Skeletal muscle satellite cell (primary cell): ENCODE measurements around the gene ATG101.

Experiments used
- H3K27me3 ChIP-seq: 2 replicates; pipeline ENCODE4 v1.7.0; 2013; ENCODE audit warnings: low read length; ENCODE audit not compliant: control insufficient read depth, insufficient read depth
- H3K36me3 ChIP-seq: 2 replicates; pipeline ENCODE4 v1.7.0; 2013; ENCODE audit warnings: mild to moderate bottlenecking, control low read depth, low read length; ENCODE audit not compliant: insufficient read depth
- H3K4me1 ChIP-seq: 2 replicates; pipeline ENCODE4 v1.7.0; 2013; ENCODE audit warnings: low read length; ENCODE audit not compliant: control insufficient read depth, insufficient read depth
- H3K4me2 ChIP-seq: 2 replicates; pipeline ENCODE4 v1.7.0; 2013; ENCODE audit warnings: mild to moderate bottlenecking, low read length
- H3K4me3 ChIP-seq: 2 replicates; pipeline ENCODE4 v1.7.0; 2013; ENCODE audit warnings: low read length
- H3K9ac ChIP-seq: 2 replicates; pipeline ENCODE4 v1.7.0; 2013; ENCODE audit warnings: mild to moderate bottlenecking, low read depth, low read length, moderate library complexity
- H3K9me3 ChIP-seq: replicated peaks from 2 replicates; pipeline ENCODE4 v1.7.0; 2013; ENCODE audit warnings: mild to moderate bottlenecking, control low read depth, low read length

ATG101 gene

GRCh38 chr12:52054231-52054832, 15.4 kb upstream of the ATG101 start:
- H3K36me3 ChIP-seq, result peaks cover 11% of the 10 kb centered on the region
- H3K4me3 ChIP-seq, result no peak overlapping the region
- H3K9me3 ChIP-seq, result no peaks in the 10 kb centered on the region
- H3K27me3 ChIP-seq, result no peaks in the 10 kb centered on the region
- no peak overlapping the region for H3K9ac ChIP-seq
- H3K4me2 ChIP-seq, result no peak overlapping the region
- peaks cover 25% of the 10 kb centered on the region for H3K4me1 ChIP-seq

GRCh38 chr12:52054833-52055730, 14.7 kb upstream of the ATG101 start:
- Histone ChIP-seq H3K9me3 (no peaks in the 10 kb centered on the region), H3K4me2 (no peak overlapping the region), H3K36me3 (peaks cover 11% of the 10 kb centered on the region), H3K4me3 (no peak overlapping the region), H3K4me1 (peaks cover 21% of the 10 kb centered on the region), H3K27me3 (no peaks in the 10 kb centered on the region), H3K9ac (no peak overlapping the region)

DNA sequence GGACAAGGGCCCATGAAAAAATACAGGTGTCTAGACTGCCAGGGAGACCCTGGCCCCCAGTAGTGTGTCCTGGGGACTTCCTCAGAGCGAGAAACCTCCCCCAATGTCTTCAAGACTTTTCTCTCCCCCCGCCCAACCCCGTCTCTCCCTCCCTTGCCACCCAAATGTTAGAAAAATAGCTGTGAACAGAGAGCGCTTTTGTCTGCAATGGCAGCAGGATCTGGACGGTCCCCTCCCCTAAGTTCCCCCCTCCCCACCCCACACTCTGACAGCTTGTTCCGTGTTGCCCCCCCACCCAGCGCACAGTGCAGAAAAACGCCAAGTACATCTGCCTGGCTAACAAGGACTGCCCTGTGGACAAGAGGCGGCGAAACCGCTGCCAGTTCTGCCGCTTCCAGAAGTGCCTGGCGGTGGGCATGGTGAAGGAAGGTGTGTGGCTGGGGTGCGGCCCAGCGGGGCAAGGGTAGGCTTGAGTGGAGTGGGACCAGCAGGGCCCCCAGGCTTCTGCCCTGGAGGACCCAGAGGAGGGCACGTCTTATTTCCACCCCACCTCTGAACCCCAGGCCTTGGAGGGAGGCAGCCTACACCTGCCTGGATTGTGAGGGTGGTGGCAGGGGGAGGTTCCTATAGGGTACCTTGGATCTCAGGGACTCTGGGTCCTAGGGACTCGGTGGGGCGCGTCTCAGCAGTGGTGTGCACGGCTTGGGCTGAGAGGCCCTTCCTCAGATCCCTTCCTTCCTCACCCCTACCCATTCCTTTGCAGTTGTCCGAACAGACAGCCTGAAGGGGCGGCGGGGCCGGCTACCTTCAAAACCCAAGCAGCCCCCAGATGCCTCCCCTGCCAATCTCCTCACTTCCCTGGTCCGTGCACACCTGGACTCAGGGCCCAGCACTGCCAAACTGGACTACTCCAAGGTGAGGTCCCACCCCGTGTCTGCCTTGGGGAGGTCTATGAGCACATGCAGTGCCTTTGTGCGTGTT, 13.8 kb upstream of the ATG101 start:
- Histone ChIP-seq H3K27me3 (no peaks in the 10 kb centered on the region), H3K36me3 (peaks cover 11% of the 10 kb centered on the region), H3K9me3 (no peaks in the 10 kb centered on the region), H3K4me2 (no peak overlapping the region), H3K4me3 (no peak overlapping the region), H3K4me1 (peaks cover 13% of the 10 kb centered on the region), H3K9ac (no peak overlapping the region)

DNA sequence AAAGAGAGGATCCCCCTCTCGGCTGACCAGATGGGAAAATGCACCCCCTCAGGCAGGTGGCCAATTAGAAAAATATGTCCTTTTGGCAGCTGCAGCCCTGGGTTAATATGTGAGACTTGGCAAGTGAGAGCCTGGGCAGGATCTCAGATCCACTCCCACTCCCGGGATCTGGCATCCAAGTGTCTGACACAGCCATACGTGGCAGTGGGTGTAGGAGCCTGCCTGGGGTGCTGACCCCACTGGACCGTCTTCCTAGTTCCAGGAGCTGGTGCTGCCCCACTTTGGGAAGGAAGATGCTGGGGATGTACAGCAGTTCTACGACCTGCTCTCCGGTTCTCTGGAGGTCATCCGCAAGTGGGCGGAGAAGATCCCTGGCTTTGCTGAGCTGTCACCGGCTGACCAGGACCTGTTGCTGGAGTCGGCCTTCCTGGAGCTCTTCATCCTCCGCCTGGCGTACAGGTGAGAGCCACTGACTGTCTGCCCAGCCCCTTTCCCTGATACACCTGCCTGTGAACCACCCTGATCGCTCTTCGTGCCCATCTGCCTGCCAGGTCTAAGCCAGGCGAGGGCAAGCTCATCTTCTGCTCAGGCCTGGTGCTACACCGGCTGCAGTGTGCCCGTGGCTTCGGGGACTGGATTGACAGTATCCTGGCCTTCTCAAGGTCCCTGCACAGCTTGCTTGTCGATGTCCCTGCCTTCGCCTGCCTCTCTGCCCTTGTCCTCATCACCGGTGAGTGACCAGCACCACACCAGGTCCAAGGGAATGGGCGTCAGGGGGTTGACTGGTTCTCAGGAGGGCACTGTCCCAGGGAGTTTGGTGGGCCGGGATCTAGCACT, 12.8 kb upstream of the ATG101 start:
- H3K4me3 ChIP-seq, result no peak overlapping the region
- H3K27me3 ChIP-seq, result no peaks in the 10 kb centered on the region
- H3K4me1 ChIP-seq, result peaks cover 7% of the 10 kb centered on the region
- peaks cover 11% of the 10 kb centered on the region for H3K36me3 ChIP-seq
- no peaks in the 10 kb centered on the region for H3K9me3 ChIP-seq
- H3K9ac ChIP-seq, result no peak overlapping the region
- H3K4me2 ChIP-seq, result no peak overlapping the region

- H3K4me2 ChIP-seq, result no peak overlapping the region
- H3K36me3 ChIP-seq, result peaks cover 11% of the 10 kb centered on the region
- no peaks in the 10 kb centered on the region for H3K9me3 ChIP-seq
- no peak overlapping the region for H3K4me3 ChIP-seq
- peaks cover 11% of the 10 kb centered on the region for H3K4me1 ChIP-seq
- no peak overlapping the region for H3K9ac ChIP-seq
- H3K27me3 ChIP-seq, result no peaks in the 10 kb centered on the region
Observed at GRCh38 chr12:52057638-52058576, 11.9 kb upstream of the ATG101 start.

- Histone ChIP-seq H3K4me1 (peaks cover 20% of the 10 kb centered on the region), H3K9me3 (no peaks in the 10 kb centered on the region), H3K4me3 (no peak overlapping the region), H3K36me3 (peaks cover 11% of the 10 kb centered on the region), H3K27me3 (no peaks in the 10 kb centered on the region), H3K9ac (no peak overlapping the region), H3K4me2 (no peak overlapping the region)
Observed at GRCh38 chr12:52058631-52059361, 11.0 kb upstream of the ATG101 start.

GRCh38 chr12:52059582-52060497, 9.9 kb upstream of the ATG101 start:
- Histone ChIP-seq H3K9ac (no peak overlapping the region), H3K4me3 (no peak overlapping the region), H3K36me3 (peaks cover 9% of the 10 kb centered on the region), H3K4me1 (peaks cover 31% of the 10 kb centered on the region), H3K4me2 (no peak overlapping the region), H3K9me3 (no peaks in the 10 kb centered on the region), H3K27me3 (no peaks in the 10 kb centered on the region)

DNA sequence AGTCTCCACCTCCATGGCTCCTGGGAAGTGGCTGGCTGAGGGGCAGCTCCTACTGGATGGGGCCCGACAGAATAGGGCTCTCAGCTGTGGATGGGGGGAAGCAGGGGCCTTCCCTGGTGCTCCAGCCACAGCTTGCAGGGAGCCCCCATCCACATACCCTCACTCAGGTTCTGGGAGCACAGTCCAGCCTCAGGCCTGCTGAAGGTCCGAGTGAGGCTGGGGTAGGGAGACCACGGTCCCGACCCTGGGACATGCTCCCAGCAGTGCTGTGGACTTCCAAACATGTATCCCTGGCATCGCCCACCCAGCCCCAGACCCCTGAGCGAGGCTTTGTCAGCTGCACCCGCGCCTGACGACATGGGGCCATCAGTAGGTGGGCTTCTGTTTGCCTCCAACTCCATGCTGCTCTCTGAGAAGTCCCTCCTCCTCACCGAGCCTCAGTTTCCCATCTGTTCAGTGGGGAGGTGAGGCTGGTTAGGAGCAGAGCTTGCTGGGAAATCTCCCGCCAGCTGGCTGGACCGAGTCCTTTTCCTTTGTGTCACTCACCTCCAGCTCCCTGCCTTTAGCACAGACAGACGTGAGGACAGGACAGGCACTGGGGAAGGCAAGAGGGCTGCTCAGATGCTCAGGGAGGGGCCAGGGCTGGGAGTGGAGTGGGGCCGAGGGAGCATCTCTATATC, 9.1 kb upstream of the ATG101 start:
- no peak overlapping the region for H3K4me2 ChIP-seq
- no peaks in the 10 kb centered on the region for H3K9me3 ChIP-seq
- H3K4me1 ChIP-seq, result peaks cover 34% of the 10 kb centered on the region
- no peak overlapping the region for H3K9ac ChIP-seq
- peaks cover 6% of the 10 kb centered on the region for H3K36me3 ChIP-seq
- no peaks in the 10 kb centered on the region for H3K27me3 ChIP-seq
- no peak overlapping the region for H3K4me3 ChIP-seq
